DMS53 treated with DMSO at 0.1 percent for 48 hours (cell line): ENCODE measurements around the gene CCDC197.

Experiments
- DNase-seq: peaks from one replicate; lab custom pipeline; 2025; ENCODE audit not compliant: unreplicated experiment; lab: John Stamatoyannopoulos, UW

The CCDC197 gene

GRCh38 chr14:93998871-93999403 is 1.8 kb downstream of the CCDC197 start:
- no peak for DNase-seq

GRCh38 chr14:93999573-93999972 is 2.5 kb downstream of the CCDC197 start:
- DNase-seq: no peak

- no peak for DNase-seq
These were observed 3.2 kb downstream of the CCDC197 start for GRCh38 chr14:94000267-94000666.

- no peak for DNase-seq
These were observed 3.9 kb downstream of the CCDC197 start for GRCh38 chr14:94001016-94001415.

GRCh38 chr14:94001501-94002396 is 4.6 kb downstream of the CCDC197 start:
- peak; percentile 61 for DNase-seq

- DNase-seq: no peak
These were observed 6.3 kb downstream of the CCDC197 start for GRCh38 chr14:94003397-94003796.

- no peak for DNase-seq
These were observed 6.9 kb downstream of the CCDC197 start for GRCh38 chr14:94004015-94004414.

GRCh38 chr14:94005324-94006073 is 8.4 kb downstream of the CCDC197 start:
- DNase-seq: no peak

- DNase-seq: no peak
These were observed 11.1 kb downstream of the CCDC197 start for GRCh38 chr14:94008234-94008633.

GRCh38 chr14:94009767-94010166 is 12.7 kb downstream of the CCDC197 start:
- no peak for DNase-seq

- no peak for DNase-seq
These were observed 13.5 kb downstream of the CCDC197 start for GRCh38 chr14:94010625-94011024.

GRCh38 chr14:94011795-94012194 is 14.7 kb downstream of the CCDC197 start:
- no peak for DNase-seq

GRCh38 chr14:94014382-94014781 is 17.3 kb downstream of the CCDC197 start:
- DNase-seq: no peak

GRCh38 chr14:94015223-94015622 is 18.1 kb downstream of the CCDC197 start:
- no peak for DNase-seq

- DNase-seq: no peak
These were observed 19.4 kb downstream of the CCDC197 start for GRCh38 chr14:94016446-94016976.

GRCh38 chr14:94018308-94018707 is 21.2 kb downstream of the CCDC197 start:
- no peak for DNase-seq

GRCh38 chr14:94019329-94019728 is 22.2 kb downstream of the CCDC197 start:
- no peak for DNase-seq

- DNase-seq: no peak
These were observed 23.2 kb downstream of the CCDC197 start for GRCh38 chr14:94020267-94020666.

- DNase-seq: no peak
These were observed 23.9 kb downstream of the CCDC197 start for GRCh38 chr14:94021001-94021400.

GRCh38 chr14:94021416-94022157 is 24.5 kb downstream of the CCDC197 start:
- DNase-seq: no peak
